Activated T-cell treated with anti-CD3 and anti-CD28 coated beads for 24 hours (primary cell): ENCODE data around the gene OPN1SW.

Experiments
- DNase-seq: peaks from one replicate; pipeline ENCODE4 v3.0.0-alpha.2; 2020; ENCODE audit warnings: low read depth

OPN1SW gene

GRCh38 chr7:128775744-128776474 is at the start of gene OPN1SW:
TSS of gene OPN1SW (minus strand) at chr7:128775794. CDS start at chr7:128775781, 13 bp downstream.
- no peak for DNase-seq

GRCh38 chr7:128821724-128822123 is 46.1 kb upstream of the OPN1SW start:
- no peak for DNase-seq

- no peak for DNase-seq
Measured at GRCh38 chr7:128818694-128819093, 43.1 kb upstream of the OPN1SW start.

- no peak for DNase-seq
Measured at GRCh38 chr7:128815289-128815942, 39.8 kb upstream of the OPN1SW start.

- DNase-seq: no peak
Measured at GRCh38 chr7:128814499-128814898, 38.9 kb upstream of the OPN1SW start.

GRCh38 chr7:128812514-128813168 is 37.0 kb upstream of the OPN1SW start:
- no peak for DNase-seq

- DNase-seq: no peak
Measured at GRCh38 chr7:128811631-128812430, 36.2 kb upstream of the OPN1SW start.

- DNase-seq: no peak
Measured at GRCh38 chr7:128810997-128811396, 35.4 kb upstream of the OPN1SW start.

- DNase-seq: no peak
Measured at GRCh38 chr7:128810473-128810872, 34.9 kb upstream of the OPN1SW start.

- no peak for DNase-seq
Measured at GRCh38 chr7:128809363-128809762, 33.8 kb upstream of the OPN1SW start.

GRCh38 chr7:128807191-128807590 is 31.6 kb upstream of the OPN1SW start:
- no peak for DNase-seq

GRCh38 chr7:128805225-128805624 is 29.6 kb upstream of the OPN1SW start:
- DNase-seq: no peak

- DNase-seq: no peak
Measured at GRCh38 chr7:128804484-128804883, 28.9 kb upstream of the OPN1SW start.

GRCh38 chr7:128801667-128802418 is 26.2 kb upstream of the OPN1SW start:
- DNase-seq: no peak

GRCh38 chr7:128801003-128801402 is 25.4 kb upstream of the OPN1SW start:
- DNase-seq: no peak

- no peak for DNase-seq
Measured at GRCh38 chr7:128800567-128800966, 25.0 kb upstream of the OPN1SW start.

GRCh38 chr7:128799451-128799850 is 23.9 kb upstream of the OPN1SW start:
- DNase-seq: no peak

- DNase-seq: no peak
Measured at GRCh38 chr7:128796327-128796726, 20.7 kb upstream of the OPN1SW start.

- no peak for DNase-seq
Measured at GRCh38 chr7:128795129-128795528, 19.5 kb upstream of the OPN1SW start.

- no peak for DNase-seq
Measured at GRCh38 chr7:128794436-128794835, 18.8 kb upstream of the OPN1SW start.

GRCh38 chr7:128794020-128794419 is 18.4 kb upstream of the OPN1SW start:
- no peak for DNase-seq

GRCh38 chr7:128793181-128793547 is 17.6 kb upstream of the OPN1SW start:
- DNase-seq: no peak
